GM12878 (cell line): ENCODE measurements around the gene AJM1. TPM values are rescaled to one million over a fixed set of nuclear protein-coding genes. Genes with fewer than 3 reads are reported as not detected.
"Not testable (repeated sequence)": the region's sequence is repeated elsewhere in the genome, so short reads cannot be mapped to it uniquely, and the experiment has no call there.

Experiments
- ATAC-seq: fragments of 200-7000 bp; cut with Tn5 transposase; 3 replicates; pipeline ENCODE4 v1.9.1; 2020; ENCODE audit warnings: mild to moderate bottlenecking, moderate library complexity
- BruUV-seq: library from RNA; stranded (reverse); fragments of 400-500 nt; replicated peaks from 2 replicates; lab custom pipeline; 2021; lab: Mats Ljungman, UMichigan
- CTCF ChIA-PET: fragments of 300-600 bp; sonication (Branson Sonifier 250); formaldehyde crosslinking; extraction: SDS; loops from one replicate; lab custom pipeline; 2021; ENCODE audit warnings: inconsistent platforms; lab: Yijun Ruan, JAX
- POLR2A ChIA-PET: fragments of 350-600 bp; formaldehyde crosslinking; extraction: SDS; loops from one replicate; lab custom pipeline; 2021; ENCODE audit warnings: inconsistent platforms; lab: Charles Lee
- RAD21 ChIA-PET: fragments of 300-600 bp; sonication (Branson Sonifier 250); formaldehyde crosslinking; loops from one replicate; lab custom pipeline; 2023; ENCODE audit warnings: antibody characterized with exemption; ENCODE audit not compliant: unreplicated experiment; lab: Charles Lee
- SMC1A ChIA-PET: fragments of 300-600 bp; sonication (Branson Sonifier 250); formaldehyde crosslinking; loops from one replicate; lab custom pipeline; 2023; ENCODE audit not compliant: unreplicated experiment, uncharacterized antibody; lab: Charles Lee
- DNase-seq: peaks from one replicate; pipeline ENCODE4 v3.0.0-alpha.2; 2011; ENCODE audit warnings: low read depth, low spot score
- FAIRE-seq: peaks from 3 replicates; lab custom pipeline; 2011; peaks lifted over from hg19 to GRCh38; lab: Jason Lieb, UNC
- H2AFZ ChIP-seq: 2 replicates; pipeline ENCODE4 v1.6.0; 2011; ENCODE audit warnings: low read depth, low read length, control low read depth; ENCODE audit not compliant: control insufficient read depth
- H3K27ac ChIP-seq: 2 replicates; pipeline ENCODE4 v1.5.1; 2011; ENCODE audit warnings: control low read depth; ENCODE audit not compliant: control insufficient read depth, insufficient read depth
- H3K27me3 ChIP-seq, 2 experiments: replicated peaks in 1 of 2; 2 replicates each; pipeline versions ENCODE4 v1.6.0 to v1.6.1; 2011; ENCODE audit warnings: low read length in 1 of 2; ENCODE audit not compliant: control insufficient read depth in 2 of 2, insufficient read depth in 2 of 2
- H3K36me3 ChIP-seq, 2 experiments: 2 replicates each; pipeline ENCODE4 v1.5.1; 2011; ENCODE audit warnings: low read length in 1 of 2; ENCODE audit not compliant: control insufficient read depth in 2 of 2, insufficient read depth in 2 of 2
- H3K4me1 ChIP-seq: 2 replicates; pipeline ENCODE4 v1.6.1; 2011; ENCODE audit warnings: mild to moderate bottlenecking, low read length, moderate library complexity, mixed read lengths; ENCODE audit not compliant: control insufficient read depth, insufficient read depth
- H3K4me2 ChIP-seq: 2 replicates; pipeline ENCODE4 v1.6.0; 2011; ENCODE audit warnings: control low read depth; ENCODE audit not compliant: control insufficient read depth, insufficient read depth
- H3K4me3 ChIP-seq: fragments of 200-600 bp; sonication (generic); 2 replicates; pipeline ENCODE4 v1.5.1; 2016
- H3K79me2 ChIP-seq: 2 replicates; pipeline ENCODE4 v1.6.0; 2011; ENCODE audit warnings: low read length; ENCODE audit not compliant: control insufficient read depth, insufficient read depth
- H3K9ac ChIP-seq: 2 replicates; pipeline ENCODE4 v1.8.0; 2011; ENCODE audit warnings: low read length, control low read depth, mixed read lengths; ENCODE audit not compliant: control insufficient read depth, insufficient read depth
- H3K9me3 ChIP-seq: replicated peaks from 3 replicates; pipeline ENCODE4 v1.5.1; 2011; ENCODE audit warnings: mild to moderate bottlenecking, low read length; ENCODE audit not compliant: control insufficient read depth, insufficient read depth
- H4K20me1 ChIP-seq: 2 replicates; pipeline ENCODE4 v1.6.0; 2011; ENCODE audit not compliant: control insufficient read depth, insufficient read depth
- ASH2L ChIP-seq: fragments of 300-600, 200-600 bp; sonication (generic); IDR thresholded peaks from 2 replicates; pipeline ENCODE4 v1.6.1; 2017; ENCODE audit warnings: low read depth, mild to moderate bottlenecking, borderline replicate concordance
- POLR2A ChIP-seq: IDR thresholded peaks from 2 replicates; pipeline ENCODE4 v1.6.1; 2011; ENCODE audit warnings: low read depth, mild to moderate bottlenecking, low read length
- POLR2AphosphoS5 ChIP-seq: IDR thresholded peaks from 2 replicates; pipeline ENCODE4 v1.6.1; 2011; ENCODE audit warnings: mild to moderate bottlenecking, low read length, inconsistent platforms
- SIN3A ChIP-seq: IDR thresholded peaks from 2 replicates; pipeline ENCODE4 v1.6.1; 2012; ENCODE audit warnings: low read depth, low read length, improper control_type of control experiment
- WGBS: methylation state at CpG from one replicate; pipeline ENCODE4 v1.1.6; 2016; ENCODE audit warnings: low lambda C conversion rate; ENCODE audit not compliant: insufficient replicate concordance, insufficient coverage; ENCODE audit errors: missing lambda C conversion rate; 5-methylcytosine and 5-hydroxymethylcytosine counted together
- in situ Hi-C: fragments of 300-500 bp; cut with MboI; formaldehyde crosslinking; loops from 9 replicates; pipeline ENCODE4 v1.14.3; 2018; ENCODE audit warnings: mixed read lengths
- intact Hi-C: fragments of 100-400 bp; cut with micrococcal nuclease; formaldehyde crosslinking; loops from one replicate; pipeline ENCODE4 v1.14.2; 2022; ENCODE audit not compliant: unreplicated experiment
- polyA plus RNA-seq, 11 experiments: library from polyadenylated mRNA; depleted of rRNA in 4 of 11; unstranded in 6 of 11; stranded (reverse) in 5 of 11; fragments of >200 nt; fragmentation: Nextera tagmentation in 4 of 11; fragmentation: Illumina TruSeq in 1 of 11; extraction: Ambion mirVana in 4 of 11; extraction: Trizol in 1 of 11; gene quantifications; 1 replicate in 1 of 11; 2 replicates in 10 of 11; pipeline versions ENCODE4 v1.2.1 to v1.2.3, GENCODE V29; 2011 to 2016; ENCODE audit warnings: inconsistent platforms in 2 of 11, missing spikeins in 2 of 11, low read depth in 1 of 11
- total RNA-seq, 4 experiments: library from RNA; depleted of rRNA in 3 of 4; stranded (reverse); fragments of >200 nt in 3 of 4; fragmentation: Illumina TruSeq in 1 of 4; extraction: Trizol in 1 of 4; gene quantifications; 2 replicates each; pipeline versions ENCODE4 v1.2.1 to v1.2.3, GENCODE V29; 2013 to 2021
- TF ChIP-seq, protein P1 (sequence below): fragments of 450-650 bp; IDR thresholded peaks from 2 replicates; pipeline ENCODE4 v1.6.1; 2018; ENCODE audit warnings: borderline replicate concordance, mild to moderate bottlenecking; ENCODE audit not compliant: partially characterized antibody

Gene AJM1
- total and polyA plus RNA-seq, 10 of the 15 experiments (the other 5 are each of a cell fraction or from before 2014, with no cell fraction given), result 0.06 to 2.5 (median 1.0) TPM; not detected in 2

DNA sequence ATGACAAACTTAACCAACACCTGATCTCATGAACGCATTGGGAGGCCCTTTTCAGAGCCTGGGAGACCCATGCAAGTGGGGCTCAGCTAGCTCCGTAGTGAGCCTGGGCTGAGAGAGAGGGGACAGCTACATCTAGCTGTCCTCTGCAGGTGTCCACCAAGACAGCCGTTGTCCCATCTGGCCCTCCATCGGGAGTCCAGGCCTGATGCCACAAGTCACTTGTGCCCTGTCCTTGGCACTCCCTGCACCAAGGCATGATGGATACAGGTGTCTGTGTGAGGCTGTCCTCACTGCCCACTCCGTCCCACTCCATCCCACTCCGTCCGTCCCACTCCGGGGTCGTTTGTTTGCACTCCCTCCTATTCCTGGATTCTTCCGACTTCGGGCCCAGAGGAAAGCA, 26.4 kb downstream of the AJM1 start:
- WGBS, result 89% methylated on average over 11 of the region's 11 CpGs
- Histone ChIP-seq H3K4me3 (no peak overlapping the region), H3K79me2 (peaks cover 23% of the 10 kb centered on the region), H3K9me3 (peaks cover 5% of the 10 kb centered on the region; the same call in 1 of the 3 replicates), H3K4me2 (no peak overlapping the region), H3K36me3 (peaks cover under 1 to 1% of the 10 kb centered on the region in 2 experiments; a peak in 3 of 4 replicates), H3K27ac (no peak overlapping the region), H3K4me1 (peaks cover 5% of the 10 kb centered on the region), H3K27me3 (no peaks in the 10 kb centered on the region), H4K20me1 (no peaks in the 10 kb centered on the region), H3K9ac (no peak overlapping the region), H2AFZ (no peak overlapping the region)
- in situ Hi-C loops (no loop called here), intact Hi-C loops (no loop called here)
- no peak for ATAC-seq
- CTCF ChIA-PET, result interaction anchor here (0.7 to 0.8 kb wide), 2 partner anchors 12 to 167 kb away, joined by 3 to 4 read pairs; no protein-coding TSS in a partner anchor
- FAIRE-seq, result no peak
- RAD21 ChIA-PET, result interaction anchor here (2.4 kb wide), 1 partner anchor 13 kb away, joined by 8 read pairs; no protein-coding TSS in a partner anchor
- no TSS peak for BruUV-seq
- TF ChIP-seq POLR2A, result 0 out of 2 replicates have a peak, but pooled peaks have one; percentile 14
- TF ChIP-seq, protein P1, sequence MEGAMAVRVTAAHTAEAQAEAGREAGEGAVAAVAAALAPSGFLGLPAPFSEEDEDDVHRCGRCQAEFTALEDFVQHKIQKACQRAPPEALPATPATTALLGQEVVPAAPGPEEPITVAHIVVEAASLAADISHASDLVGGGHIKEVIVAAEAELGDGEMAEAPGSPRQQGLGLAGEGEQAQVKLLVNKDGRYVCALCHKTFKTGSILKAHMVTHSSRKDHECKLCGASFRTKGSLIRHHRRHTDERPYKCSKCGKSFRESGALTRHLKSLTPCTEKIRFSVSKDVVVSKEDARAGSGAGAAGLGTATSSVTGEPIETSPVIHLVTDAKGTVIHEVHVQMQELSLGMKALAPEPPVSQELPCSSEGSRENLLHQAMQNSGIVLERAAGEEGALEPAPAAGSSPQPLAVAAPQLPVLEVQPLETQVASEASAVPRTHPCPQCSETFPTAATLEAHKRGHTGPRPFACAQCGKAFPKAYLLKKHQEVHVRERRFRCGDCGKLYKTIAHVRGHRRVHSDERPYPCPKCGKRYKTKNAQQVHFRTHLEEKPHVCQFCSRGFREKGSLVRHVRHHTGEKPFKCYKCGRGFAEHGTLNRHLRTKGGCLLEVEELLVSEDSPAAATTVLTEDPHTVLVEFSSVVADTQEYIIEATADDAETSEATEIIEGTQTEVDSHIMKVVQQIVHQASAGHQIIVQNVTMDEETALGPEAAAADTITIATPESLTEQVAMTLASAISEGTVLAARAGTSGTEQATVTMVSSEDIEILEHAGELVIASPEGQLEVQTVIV, result no peak
- TF ChIP-seq SIN3A, result no peak
- TF ChIP-seq ASH2L, result no peak
- TF ChIP-seq POLR2AphosphoS5, result no peak
- SMC1A ChIA-PET, result interaction anchor here (1.8 kb wide), 1 partner anchor 13 kb away, joined by 9 read pairs; no protein-coding TSS in a partner anchor
- DNase-seq, result no peak
- POLR2A ChIA-PET, result interaction anchor here (0.6 kb wide), 1 partner anchor 17 kb away, joined by 3 read pairs; no protein-coding TSS in a partner anchor

DNA sequence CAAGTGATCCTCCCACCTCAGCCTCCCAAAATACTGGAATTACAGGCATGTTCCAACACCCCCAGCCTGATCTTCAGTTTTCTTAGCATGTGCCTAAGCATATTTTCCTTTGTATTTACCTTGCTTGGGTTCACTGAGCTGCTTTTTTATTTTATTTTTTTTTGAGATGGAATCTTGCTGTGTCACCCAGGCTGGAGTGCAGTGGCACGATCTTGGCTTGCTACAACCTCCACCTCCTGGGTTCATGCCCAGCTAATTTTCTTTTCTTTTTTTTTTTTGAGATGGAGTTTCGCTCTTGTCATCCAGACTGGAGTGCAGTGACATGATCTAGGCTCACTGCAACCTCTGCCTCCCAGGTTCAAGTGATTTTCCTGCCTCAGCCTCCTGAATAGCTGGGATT, 27.3 kb downstream of the AJM1 start:
- H2AFZ ChIP-seq, H3K9me3 ChIP-seq, H3K27ac ChIP-seq, in situ Hi-C loops, H3K36me3 ChIP-seq, ATAC-seq, H3K4me1 ChIP-seq, FAIRE-seq, H3K4me3 ChIP-seq, H3K27me3 ChIP-seq, H3K4me2 ChIP-seq, H4K20me1 ChIP-seq, BruUV-seq, H3K9ac ChIP-seq, intact Hi-C loops, DNase-seq: not testable (repeated sequence)
- 100% methylated on average over 1 of the region's 2 CpGs for WGBS
- POLR2A ChIA-PET, result interaction anchor here (0.6 to 1.3 kb wide), 2 partner anchors 12 to 15 kb away, joined by 4 to 5 read pairs; no protein-coding TSS in a partner anchor
- RAD21 ChIA-PET, result interaction anchor here (2.4 kb wide), 1 partner anchor 12 kb away, joined by 8 read pairs; no protein-coding TSS in a partner anchor
- SMC1A ChIA-PET, result interaction anchor here (1.8 kb wide), 2 partner anchors 13 to 165 kb away, joined by 6 to 7 read pairs; no protein-coding TSS in a partner anchor
- H3K79me2 ChIP-seq, result peaks cover 19% of the 10 kb centered on the region
- CTCF ChIA-PET, result interaction anchor here (0.9 to 1.3 kb wide), 2 partner anchors 9 to 160 kb away, joined by 3 to 4 read pairs; no protein-coding TSS in a partner anchor
